GM18868 (cell line): ENCODE measurements around the gene CCT6A.
"Not testable (repeated sequence)": the region's sequence is repeated elsewhere in the genome, so short reads cannot be mapped to it uniquely, and the experiment has no call there.

Experiments
- ATAC-seq: cut with Tn5 transposase; IDR thresholded peaks from one replicate; pipeline ENCODE4 v1.9.1; 2021; ENCODE audit warnings: mild to moderate bottlenecking, moderate library complexity; ENCODE audit not compliant: unreplicated experiment

The CCT6A gene

GRCh38 chr7:56051053-56051338 lies 569 bp upstream of the CCT6A start:
- ATAC-seq: no peak

- ATAC-seq: no peak
Observed at GRCh38 chr7:56053379-56053778, 1.8 kb downstream of the CCT6A start.

GRCh38 chr7:56053993-56054392 lies 2.4 kb downstream of the CCT6A start:
- ATAC-seq: no peak

- ATAC-seq: no peak
Observed at GRCh38 chr7:56062382-56062781, 10.8 kb downstream of the CCT6A start.

- ATAC-seq: no peak
Observed at GRCh38 chr7:56063500-56063881, 11.9 kb downstream of the CCT6A start.

GRCh38 chr7:56063882-56064625 lies 12.5 kb downstream of the CCT6A start, which contains the start of gene SUMF2:
TSS of gene SUMF2 (plus strand) at chr7:56064286. CDS start at chr7:56064312, 26 bp downstream.
- peak; percentile 80 for ATAC-seq

- not testable (repeated sequence) for ATAC-seq
Observed at GRCh38 chr7:56066376-56066775, 14.8 kb downstream of the CCT6A start.

GRCh38 chr7:56074371-56074791 lies 22.8 kb downstream of the CCT6A start:
- peak; percentile 96 for ATAC-seq

- no peak for ATAC-seq
Observed at GRCh38 chr7:56077681-56078080, 26.1 kb downstream of the CCT6A start.

GRCh38 chr7:56078196-56078595 lies 26.6 kb downstream of the CCT6A start:
- no peak for ATAC-seq

- ATAC-seq: no peak
Observed at GRCh38 chr7:56079450-56080185, 28.1 kb downstream of the CCT6A start.

GRCh38 chr7:56080726-56081435 lies 29.3 kb downstream of the CCT6A start:
- ATAC-seq: not testable (repeated sequence)

- no peak for ATAC-seq
Observed at GRCh38 chr7:56081626-56082340, 30.2 kb downstream of the CCT6A start.

- no peak for ATAC-seq
Observed at GRCh38 chr7:56083150-56083785, 31.7 kb downstream of the CCT6A start.

GRCh38 chr7:56086761-56087160 lies 35.2 kb downstream of the CCT6A start:
- ATAC-seq: no peak

GRCh38 chr7:56087445-56087844 lies 35.9 kb downstream of the CCT6A start:
- ATAC-seq: no peak

GRCh38 chr7:56091591-56091990 lies 40.0 kb downstream of the CCT6A start:
- no peak for ATAC-seq

- not testable (repeated sequence) for ATAC-seq
Observed at GRCh38 chr7:56092388-56092787, 40.8 kb downstream of the CCT6A start.

GRCh38 chr7:56092789-56093531 lies 41.4 kb downstream of the CCT6A start, which contains the start of gene PHKG1:
TSS of gene PHKG1 (minus strand) at chr7:56092952. CDS start at chr7:56088941, 4,011 bp downstream.
- no peak for ATAC-seq

GRCh38 chr7:56097700-56098099 lies 46.1 kb downstream of the CCT6A start:
- no peak for ATAC-seq
